ENCODE results near the gene FRMPD4.

- TF ChIP-seq CTCF (IDR thresholded peaks at IDR 0.05) (no peak), ZFX (IDR thresholded peaks at IDR 0.05; ENCODE audit: borderline replicate concordance) (no peak)
These were observed 322.7 kb downstream of the FRMPD4 start for GRCh38 chrX:12460929-12461328.

Data from 22Rv1 (cell line).